Mammary epithelial cell (primary cell): ENCODE measurements around the gene L3MBTL4.

ENCODE experiments used
- EZH2 ChIP-seq: IDR thresholded peaks from 2 replicates; pipeline ENCODE4 v1.6.1; 2012; ENCODE audit warnings: low read length, inconsistent platforms, borderline replicate concordance
- TF ChIP-seq, protein P1 (sequence below), 2 donors: IDR thresholded peaks in 1 of 2; conservative IDR thresholded peaks in 1 of 2; 2 replicates each; pipeline ENCODE4 v1.5.1; 2011 to 2012; ENCODE audit warnings: inconsistent platforms in 2 of 2, low read length in 2 of 2, mild to moderate bottlenecking in 2 of 2, control low read depth in 1 of 2, low read depth in 1 of 2; ENCODE audit not compliant: insufficient read depth in 1 of 2; ENCODE audit errors: extremely low read depth in 1 of 2

DNA sequence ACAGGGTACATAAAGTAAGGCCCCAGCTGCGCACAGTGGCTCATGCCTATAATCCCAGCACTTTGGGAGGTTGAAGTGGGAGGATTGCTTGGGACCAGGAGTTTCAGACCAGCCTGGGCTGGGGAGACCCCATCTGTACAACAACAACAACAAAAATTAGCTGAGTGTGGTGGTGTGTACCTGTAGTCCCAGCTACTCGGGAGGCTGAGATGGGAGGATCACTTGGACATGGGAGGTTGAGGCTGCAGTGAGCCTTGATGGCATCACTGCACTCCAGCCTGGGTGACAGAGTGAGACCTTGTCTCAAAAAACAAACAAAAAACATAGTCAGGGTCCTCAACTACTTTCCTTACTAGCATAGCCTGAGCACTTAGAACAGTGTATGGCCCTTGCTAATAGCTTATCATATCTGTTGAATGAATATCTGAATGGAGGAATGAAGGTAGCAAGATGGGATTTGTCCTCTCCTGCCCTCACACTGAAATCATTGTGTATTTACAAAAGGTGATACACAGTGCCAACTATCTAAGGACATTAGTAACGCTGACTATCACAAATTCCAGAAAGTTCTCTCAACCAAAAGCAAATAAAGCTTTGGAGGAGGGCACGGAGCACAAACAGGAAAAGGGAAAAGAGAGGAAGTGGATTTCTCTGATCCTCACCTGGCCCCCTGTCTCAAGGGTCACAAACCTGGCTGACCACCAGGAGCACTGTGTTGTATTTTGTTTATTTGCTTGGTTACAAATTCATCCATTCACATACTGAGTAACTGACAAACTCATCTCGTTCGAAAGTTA, 38.1 kb downstream of the L3MBTL4 start:
- TF ChIP-seq, protein P1, sequence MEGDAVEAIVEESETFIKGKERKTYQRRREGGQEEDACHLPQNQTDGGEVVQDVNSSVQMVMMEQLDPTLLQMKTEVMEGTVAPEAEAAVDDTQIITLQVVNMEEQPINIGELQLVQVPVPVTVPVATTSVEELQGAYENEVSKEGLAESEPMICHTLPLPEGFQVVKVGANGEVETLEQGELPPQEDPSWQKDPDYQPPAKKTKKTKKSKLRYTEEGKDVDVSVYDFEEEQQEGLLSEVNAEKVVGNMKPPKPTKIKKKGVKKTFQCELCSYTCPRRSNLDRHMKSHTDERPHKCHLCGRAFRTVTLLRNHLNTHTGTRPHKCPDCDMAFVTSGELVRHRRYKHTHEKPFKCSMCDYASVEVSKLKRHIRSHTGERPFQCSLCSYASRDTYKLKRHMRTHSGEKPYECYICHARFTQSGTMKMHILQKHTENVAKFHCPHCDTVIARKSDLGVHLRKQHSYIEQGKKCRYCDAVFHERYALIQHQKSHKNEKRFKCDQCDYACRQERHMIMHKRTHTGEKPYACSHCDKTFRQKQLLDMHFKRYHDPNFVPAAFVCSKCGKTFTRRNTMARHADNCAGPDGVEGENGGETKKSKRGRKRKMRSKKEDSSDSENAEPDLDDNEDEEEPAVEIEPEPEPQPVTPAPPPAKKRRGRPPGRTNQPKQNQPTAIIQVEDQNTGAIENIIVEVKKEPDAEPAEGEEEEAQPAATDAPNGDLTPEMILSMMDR (conservative IDR thresholded peaks at IDR 0.05 in 1 of 2, IDR thresholded peaks at IDR 0.05 in 1 of 2; ENCODE audit: extremely low read depth in 1 of 2, insufficient read depth in 1 of 2, low read depth in 1 of 2, low read length in 2 of 2): no peak
- no peak for TF ChIP-seq EZH2
